ENCODE results near the gene PTPRJ.

The PTPRJ gene

DNA sequence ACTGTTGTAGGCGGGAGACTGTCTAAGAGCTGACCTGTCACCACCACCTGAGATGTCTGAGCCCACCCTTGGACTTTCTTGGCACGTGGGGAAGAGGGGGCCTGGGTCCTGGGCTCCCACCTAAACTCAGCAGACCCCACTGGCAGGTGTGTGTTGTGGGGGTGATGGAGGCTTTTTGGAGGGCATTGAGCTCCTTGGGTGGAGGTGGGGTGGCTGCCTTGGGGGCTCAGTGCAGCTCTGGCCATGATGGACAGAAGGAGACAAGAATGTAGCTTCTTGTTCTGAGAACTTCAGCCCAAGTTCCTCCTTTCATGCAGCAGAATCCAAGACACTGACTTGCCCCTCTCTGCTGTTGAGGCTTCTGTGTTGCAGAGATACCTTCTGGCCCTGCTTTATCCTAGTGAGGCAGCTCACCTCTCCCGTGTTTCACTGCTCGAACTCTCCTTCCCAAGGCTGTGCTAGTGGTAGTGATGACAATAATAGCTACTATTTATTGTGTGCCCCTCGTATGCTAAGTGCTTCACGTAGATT lies 119.6 kb downstream of the PTPRJ start:
- no peak for DNase-seq

DNA sequence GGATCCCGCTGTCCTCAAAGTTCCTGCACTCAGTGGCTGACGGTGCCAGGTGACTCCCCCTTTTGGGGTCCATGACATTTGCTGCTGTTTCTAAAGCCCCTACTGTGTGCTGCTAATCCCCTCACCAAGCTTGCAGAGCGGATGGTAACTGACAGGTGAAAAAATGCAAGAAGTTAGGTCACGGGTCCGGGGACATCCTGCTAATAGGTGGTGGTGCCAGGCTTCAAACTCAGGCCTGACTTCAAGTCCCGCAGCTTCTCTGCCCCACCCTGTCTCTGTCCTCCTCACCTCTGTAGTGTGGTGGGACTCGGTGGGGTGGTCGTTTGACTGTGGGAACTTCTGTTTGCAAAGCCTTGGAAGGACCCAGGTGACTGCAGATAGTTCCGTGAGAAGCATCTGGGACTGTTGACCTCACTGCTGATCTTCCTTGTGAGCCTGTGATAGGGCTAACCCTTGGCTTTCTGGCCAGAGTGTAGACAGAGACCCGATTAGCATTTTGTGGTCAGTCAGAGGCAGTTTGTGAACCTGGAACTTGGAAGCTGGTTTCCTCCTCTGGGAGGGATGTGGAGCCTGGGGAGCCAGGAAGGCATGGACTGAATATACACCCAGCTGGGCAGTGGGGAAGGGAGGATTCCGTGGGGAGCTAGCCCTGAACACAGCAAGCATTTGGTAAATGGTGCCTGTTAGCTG lies 120.8 kb downstream of the PTPRJ start:
- DNase-seq = no peak

GRCh38 chr11:48101958-48102357 lies 121.6 kb downstream of the PTPRJ start:
- DNase-seq = no peak

- no peak for DNase-seq
Observed at GRCh38 chr11:48103621-48104567, 123.5 kb downstream of the PTPRJ start.

DNA sequence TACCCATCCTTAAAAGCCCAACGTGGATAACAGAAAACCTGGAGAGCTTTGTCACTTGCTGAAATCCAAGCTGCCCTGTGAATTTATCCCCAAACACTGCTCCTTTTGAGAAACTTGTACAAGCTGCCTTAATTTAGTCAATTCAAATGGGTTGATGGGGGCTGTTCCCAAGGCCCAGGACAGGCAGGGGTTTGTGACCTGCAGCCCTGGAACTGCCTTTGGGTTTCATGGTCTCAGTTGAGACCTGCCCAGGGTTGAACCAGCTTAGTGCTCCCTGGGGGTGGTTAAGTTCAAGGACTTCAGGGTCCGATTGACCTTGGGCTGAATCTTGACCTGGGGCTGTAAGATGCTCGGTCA lies 124.2 kb downstream of the PTPRJ start:
- no peak for DNase-seq

DNA sequence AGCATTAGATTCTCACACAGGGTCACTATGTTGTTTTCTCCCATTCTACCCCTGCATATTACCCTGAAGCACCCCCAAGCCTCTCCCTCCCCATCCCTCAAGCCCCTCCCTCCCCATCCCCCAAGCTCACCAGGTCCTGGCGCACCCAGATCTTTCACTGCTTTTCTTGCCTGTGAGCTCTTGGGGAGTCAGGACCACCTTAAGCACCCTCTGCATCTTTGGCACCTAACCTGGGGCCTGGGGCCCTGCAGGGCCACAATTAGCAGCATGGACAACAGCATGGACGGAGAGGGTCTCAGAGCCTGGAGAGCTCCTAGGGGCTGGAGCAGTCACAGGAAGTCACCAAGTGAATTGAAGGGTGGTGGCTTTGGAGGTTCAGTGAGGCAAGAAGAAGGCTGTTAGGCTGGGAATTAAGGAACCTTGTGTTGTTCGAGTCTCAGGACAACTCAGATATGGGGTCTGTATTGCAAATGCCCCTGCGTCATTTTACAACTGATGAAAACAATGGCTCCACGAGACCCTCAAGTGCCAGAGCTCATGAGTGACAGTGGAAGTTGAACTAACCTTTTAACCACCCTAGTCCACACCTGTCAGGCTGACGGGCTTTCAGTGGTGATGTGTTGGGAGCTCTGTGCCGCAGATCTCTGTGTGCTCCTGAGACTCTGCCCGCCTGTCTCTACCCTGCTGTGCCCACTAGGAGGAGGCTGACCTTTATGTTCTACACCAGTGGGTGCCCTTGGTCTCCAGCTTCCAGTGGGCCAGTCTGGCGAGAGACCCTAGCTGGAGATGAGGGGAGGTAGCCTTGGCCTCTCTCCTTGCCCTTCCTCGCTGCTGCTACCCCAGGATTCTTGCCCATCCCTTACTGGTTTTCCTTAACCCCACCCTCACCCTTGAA lies 125.0 kb downstream of the PTPRJ start:
- DNase-seq = no peak

DNA sequence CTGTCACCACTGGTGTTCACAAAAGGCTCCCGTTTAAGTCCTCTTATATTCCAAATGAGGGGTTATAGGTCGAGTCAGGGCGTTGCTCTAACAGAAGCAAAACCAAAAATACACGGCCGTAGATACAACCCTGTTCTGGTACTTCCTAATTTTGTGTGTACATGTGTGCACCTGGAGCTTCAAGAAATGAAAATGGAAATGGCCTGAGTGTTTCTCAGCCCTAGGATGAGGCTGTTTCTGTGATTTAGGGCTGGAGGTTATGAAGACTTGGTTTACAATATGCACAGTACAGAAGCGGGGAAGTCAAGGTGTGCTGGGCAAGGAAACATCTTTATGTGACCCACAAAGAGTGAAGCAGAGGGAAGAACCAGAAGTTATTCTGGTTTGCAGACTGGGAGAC lies 125.8 kb downstream of the PTPRJ start:
- no peak for DNase-seq

- no peak for DNase-seq
Observed at GRCh38 chr11:48107188-48107704, 126.9 kb downstream of the PTPRJ start.

DNA sequence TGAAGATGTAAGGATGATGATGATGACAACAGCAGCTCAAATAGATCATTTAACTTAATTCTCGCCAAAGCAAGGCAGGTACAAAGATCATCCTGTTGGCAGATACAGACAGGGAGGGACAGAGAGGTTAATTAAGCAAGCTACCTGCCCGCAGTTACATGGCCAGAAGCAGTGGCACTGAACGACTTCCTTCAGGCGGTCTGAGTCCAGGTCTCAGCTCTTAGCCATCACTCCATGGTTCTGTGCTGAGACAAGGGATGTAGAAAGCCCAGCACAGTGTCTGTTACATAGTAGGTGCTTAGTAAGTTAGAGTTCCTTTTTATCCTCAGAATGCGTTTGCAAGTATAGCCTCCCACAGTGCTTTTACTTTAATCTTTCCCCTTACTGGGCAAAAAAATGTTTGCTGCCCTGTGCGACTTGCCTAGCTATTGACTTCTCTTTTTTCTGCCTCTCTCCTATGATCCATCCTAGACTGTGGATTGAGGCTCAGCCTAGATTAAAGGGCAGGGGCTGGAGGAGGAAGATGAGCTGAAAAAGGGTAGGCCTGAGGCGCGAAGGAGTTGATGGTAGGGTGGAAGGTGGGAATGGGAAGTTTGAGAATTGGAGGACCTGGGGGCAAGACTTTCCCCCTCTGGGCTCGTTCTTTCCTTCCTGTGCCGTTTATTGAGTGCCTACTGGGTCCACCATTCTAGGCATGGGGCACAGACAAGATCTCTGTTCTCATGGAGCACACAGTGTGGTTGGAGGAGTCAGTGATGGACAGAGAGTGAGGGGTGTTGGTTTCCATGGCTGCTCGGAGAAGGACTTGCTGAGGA lies 128.1 kb downstream of the PTPRJ start:
- no peak for DNase-seq

GRCh38 chr11:48109046-48109666 lies 128.8 kb downstream of the PTPRJ start:
- peak; percentile 78 for DNase-seq

DNA sequence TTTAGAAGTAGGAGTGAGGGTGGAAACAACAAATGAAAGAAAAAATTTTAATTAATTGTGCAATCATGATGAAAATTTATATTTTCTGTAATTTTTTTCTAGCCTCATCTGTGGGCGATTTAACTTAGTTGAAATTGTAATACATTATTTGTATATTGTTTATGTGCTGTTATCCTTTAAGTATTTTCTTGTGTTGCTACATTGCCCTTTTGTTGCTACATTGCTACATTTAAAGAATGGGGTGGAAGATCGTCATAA lies 130.1 kb downstream of the PTPRJ start:
- DNase-seq = no peak

DNA sequence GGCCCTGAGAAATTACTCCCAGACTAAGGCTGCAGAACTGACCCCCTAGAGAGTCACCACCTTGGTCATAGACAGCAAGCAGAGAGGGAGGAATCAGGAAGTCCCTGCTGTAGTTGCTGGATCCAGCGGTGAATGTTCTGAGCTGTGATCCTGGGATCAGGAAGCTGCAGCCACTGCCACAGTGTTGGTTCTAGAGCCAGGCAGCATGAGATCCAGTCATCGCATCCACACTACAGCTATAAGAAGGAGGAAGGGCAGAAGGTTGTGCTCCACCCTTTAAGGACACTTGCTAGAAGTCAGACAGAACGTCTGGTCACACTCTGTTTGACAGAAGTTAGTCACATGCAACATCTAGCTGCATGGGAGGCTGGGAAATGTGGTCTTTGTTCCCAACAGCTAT lies 131.5 kb downstream of the PTPRJ start:
- DNase-seq = no peak

GRCh38 chr11:48114740-48115139 lies 134.4 kb downstream of the PTPRJ start:
- no peak for DNase-seq

DNA sequence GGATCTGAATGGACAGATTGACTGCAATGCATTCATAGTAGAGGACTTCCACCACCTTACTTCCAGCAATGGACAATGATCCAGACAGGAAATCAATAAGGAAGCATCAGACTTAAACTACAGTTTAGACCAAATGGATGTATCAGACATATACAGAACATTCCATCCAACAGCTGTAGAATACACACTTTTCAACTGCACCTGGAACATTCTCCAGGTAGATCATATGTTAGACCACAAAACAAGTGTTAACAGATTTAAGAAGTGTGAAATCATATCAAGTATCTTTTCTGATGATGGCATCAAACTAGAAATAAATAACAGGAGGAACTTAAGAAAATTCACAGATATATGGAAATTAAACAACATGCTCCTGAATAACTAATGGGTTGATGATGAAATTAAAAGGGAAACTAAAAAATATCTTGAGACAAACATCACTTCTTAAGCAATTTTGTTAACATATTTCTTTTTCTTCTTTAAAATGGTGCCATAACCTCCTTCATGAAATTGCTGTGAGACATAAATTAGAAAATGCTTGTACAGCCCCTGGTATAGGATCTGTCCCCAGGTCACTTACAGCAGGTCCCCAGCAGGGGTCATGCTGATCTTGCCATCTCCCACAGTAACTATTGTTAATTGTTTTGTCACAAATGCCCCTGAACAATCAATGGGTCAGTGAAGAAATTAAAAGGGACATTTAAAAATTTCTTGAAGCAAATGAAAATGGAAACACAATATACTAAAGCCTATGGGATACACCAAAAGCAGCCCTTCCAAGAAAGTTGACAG lies 136.3 kb downstream of the PTPRJ start:
- peak; percentile 56 for DNase-seq

DNA sequence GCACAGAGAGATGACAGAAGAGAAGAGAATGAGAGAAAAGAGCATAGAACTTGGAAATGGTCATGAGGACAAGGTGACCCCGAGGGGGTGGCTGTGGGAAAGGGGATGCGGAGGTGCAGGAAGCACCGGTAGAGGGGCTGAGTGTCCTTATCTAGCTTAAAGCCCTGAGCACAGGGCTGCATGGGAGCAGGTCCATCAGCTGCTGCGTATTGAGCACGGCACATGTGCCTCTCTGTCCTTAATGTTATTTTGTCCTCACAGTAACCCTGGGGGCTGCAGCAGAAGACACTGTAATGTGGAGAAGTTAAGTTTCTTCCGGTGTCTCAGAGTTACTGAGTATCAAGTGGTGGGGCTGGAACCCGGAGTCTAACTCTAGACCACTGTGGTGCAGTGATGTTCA lies 141.9 kb downstream of the PTPRJ start:
- DNase-seq = no peak

GRCh38 chr11:48122656-48123055 lies 142.3 kb downstream of the PTPRJ start:
- no peak for DNase-seq

DNA sequence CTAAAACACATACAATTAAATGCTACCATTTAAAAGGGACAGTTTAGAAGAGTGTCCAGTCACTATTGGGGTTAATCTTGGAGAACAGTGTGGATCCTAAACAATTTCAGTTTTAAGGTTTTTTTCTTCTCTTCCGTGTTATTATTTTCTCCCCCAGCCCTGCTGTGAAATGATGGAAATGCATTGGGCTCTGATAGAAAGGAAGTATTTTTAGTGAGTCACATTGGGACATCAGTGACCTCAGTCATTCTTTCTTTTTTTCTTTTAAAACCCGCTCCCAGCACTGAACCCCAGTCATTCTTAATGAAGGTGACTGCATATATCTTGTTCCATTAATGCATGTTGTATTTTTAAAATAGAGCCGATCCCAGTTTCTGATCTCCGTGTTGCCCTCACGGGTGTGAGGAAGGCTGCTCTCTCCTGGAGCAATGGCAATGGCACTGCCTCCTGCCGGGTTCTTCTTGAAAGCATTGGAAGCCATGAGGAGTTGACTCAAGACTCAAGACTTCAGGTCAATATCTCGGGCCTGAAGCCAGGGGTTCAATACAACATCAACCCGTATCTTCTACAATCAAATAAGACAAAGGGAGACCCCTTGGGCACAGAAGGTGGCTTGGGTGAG lies 143.0 kb downstream of the PTPRJ start:
- no peak for DNase-seq

- DNase-seq = no peak
Observed at GRCh38 chr11:48123934-48124755, 143.8 kb downstream of the PTPRJ start.

- no peak for DNase-seq
Observed at GRCh38 chr11:48124880-48125279, 144.5 kb downstream of the PTPRJ start.

Measured in hematopoietic multipotent progenitor cell treated with erythropoietin and hydrocortisone succinate and interleukin-3 and kit ligand, for 6 days (in vitro differentiated cells).